H1 (cell line): ENCODE measurements around the gene OR2D3.

ENCODE experiments used
- BCL11A ChIP-seq, 2 experiments: IDR thresholded peaks; one replicate each; pipeline ENCODE4 v1.6.1; 2011; ENCODE audit warnings: low read depth in 2 of 2, low read length in 2 of 2, mild to moderate bottlenecking in 2 of 2
- CEBPB ChIP-seq: IDR thresholded peaks from 2 replicates; pipeline ENCODE4 v1.6.1; 2012; ENCODE audit warnings: low read depth, low read length
- CTCF ChIP-seq, 3 experiments: IDR thresholded peaks; 1 replicate in 2 of 3; 2 replicates in 1 of 3; pipeline versions ENCODE4 v1.5.1 to v1.6.1; 2011; ENCODE audit warnings: low read length in 3 of 3, mild to moderate bottlenecking in 3 of 3, inconsistent platforms in 2 of 3, low read depth in 1 of 3, moderate library complexity in 1 of 3; ENCODE audit not compliant: insufficient read depth in 1 of 3; ENCODE audit errors: control extremely low read depth in 1 of 3
- EZH2 ChIP-seq: fragments of 200-600 bp; sonication (generic); IDR thresholded peaks from 2 replicates; pipeline ENCODE4 v1.7.1; 2012; ENCODE audit warnings: low read depth, mild to moderate bottlenecking, moderate library complexity, low read length, inconsistent platforms; ENCODE audit not compliant: severe bottlenecking
- POLR2A ChIP-seq, 2 experiments: IDR thresholded peaks; 1 replicate in 1 of 2; 2 replicates in 1 of 2; pipeline ENCODE4 v1.6.1; 2011; ENCODE audit warnings: low read depth in 2 of 2, low read length in 2 of 2, mild to moderate bottlenecking in 2 of 2; ENCODE audit errors: control extremely low read depth in 1 of 2
- SRF ChIP-seq: IDR thresholded peaks from 2 replicates; pipeline ENCODE4 v1.6.1; 2011; ENCODE audit warnings: mild to moderate bottlenecking, low read depth, low read length, moderate library complexity

- TF ChIP-seq CTCF (IDR thresholded peaks at IDR 0.05; ENCODE audit: control extremely low read depth in 1 of 3, insufficient read depth in 1 of 3, low read depth in 1 of 3, low read length in 3 of 3) (no peak), BCL11A (IDR thresholded peaks at IDR 0.05; ENCODE audit: low read depth in 2 of 2, low read length in 2 of 2) (no peak), CEBPB (no peak), POLR2A (IDR thresholded peaks at IDR 0.05; ENCODE audit: control extremely low read depth in 1 of 2, low read depth in 2 of 2, low read length in 2 of 2) (no peak), EZH2 (no peak), SRF (no peak)
These were observed 48.0 kb downstream of the OR2D3 start for GRCh38 chr11:6968816-6969215.
